ENCODE data around the gene FDXACB1.
"Not testable (repeated sequence)": the region's sequence is repeated elsewhere in the genome, so short reads cannot be mapped to it uniquely, and the experiment has no call there.

FDXACB1 gene

GRCh38 chr11:111908639-111909305, 29.8 kb upstream of the FDXACB1 start:
- no peak for DNase-seq (ENCODE audit: low read depth)

- DNase-seq (ENCODE audit: low read depth), result no peak
Observed at GRCh38 chr11:111906680-111907079, 27.7 kb upstream of the FDXACB1 start.

- DNase-seq (ENCODE audit: low read depth), result no peak
Observed at GRCh38 chr11:111905411-111905810, 26.4 kb upstream of the FDXACB1 start.

- DNase-seq (ENCODE audit: low read depth), result no peak
Observed at GRCh38 chr11:111886844-111887243, 7.9 kb upstream of the FDXACB1 start.

GRCh38 chr11:111886032-111886431, 7.1 kb upstream of the FDXACB1 start:
- DNase-seq (ENCODE audit: low read depth), result no peak

GRCh38 chr11:111885053-111885452, 6.1 kb upstream of the FDXACB1 start:
- not testable (repeated sequence) for DNase-seq (ENCODE audit: low read depth)

GRCh38 chr11:111882202-111882601, 3.2 kb upstream of the FDXACB1 start:
- no peak for DNase-seq (ENCODE audit: low read depth)

- no peak for DNase-seq (ENCODE audit: low read depth)
Observed at GRCh38 chr11:111879637-111879960, 634 bp upstream of the FDXACB1 start.

GRCh38 chr11:111878385-111878848, 548 bp downstream of the FDXACB1 start:
- no peak for DNase-seq (ENCODE audit: low read depth)

- DNase-seq (ENCODE audit: low read depth), result no peak
Observed at GRCh38 chr11:111871693-111872161, 7.2 kb downstream of the FDXACB1 start.

- peak; percentile 76 for DNase-seq (ENCODE audit: low read depth)
Observed at GRCh38 chr11:111870886-111871692, 7.9 kb downstream of the FDXACB1 start, which contains the start of gene ALG9. Gene ALG9 (minus strand): TSS chr11:111871581. CDS start chr11:111871482, 99 bp downstream.

- no peak for DNase-seq (ENCODE audit: low read depth)
Observed at GRCh38 chr11:111870522-111870885, 8.5 kb downstream of the FDXACB1 start.

- DNase-seq (ENCODE audit: low read depth), result no peak
Observed at GRCh38 chr11:111870113-111870512, 8.9 kb downstream of the FDXACB1 start.

- DNase-seq (ENCODE audit: low read depth), result no peak
Observed at GRCh38 chr11:111860257-111860656, 18.7 kb downstream of the FDXACB1 start.

- no peak for DNase-seq (ENCODE audit: low read depth)
Observed at GRCh38 chr11:111855506-111855905, 23.5 kb downstream of the FDXACB1 start.

- DNase-seq (ENCODE audit: low read depth), result no peak
Observed at GRCh38 chr11:111852103-111852502, 26.9 kb downstream of the FDXACB1 start.

- DNase-seq (ENCODE audit: low read depth), result no peak
Observed at GRCh38 chr11:111851636-111852035, 27.3 kb downstream of the FDXACB1 start.

- DNase-seq (ENCODE audit: low read depth), result no peak
Observed at GRCh38 chr11:111851067-111851466, 27.9 kb downstream of the FDXACB1 start.

- DNase-seq (ENCODE audit: low read depth), result no peak
Observed at GRCh38 chr11:111849631-111850030, 29.3 kb downstream of the FDXACB1 start.

- no peak for DNase-seq (ENCODE audit: low read depth)
Observed at GRCh38 chr11:111846636-111847035, 32.3 kb downstream of the FDXACB1 start.

- no peak for DNase-seq (ENCODE audit: low read depth)
Observed at GRCh38 chr11:111846063-111846462, 32.9 kb downstream of the FDXACB1 start.

GRCh38 chr11:111845276-111846028, 33.5 kb downstream of the FDXACB1 start:
- DNase-seq (ENCODE audit: low read depth), result no peak

- DNase-seq (ENCODE audit: low read depth), result no peak
Observed at GRCh38 chr11:111843661-111844060, 35.3 kb downstream of the FDXACB1 start.
